ENCODE measurements around the gene METTL25B.

Gene METTL25B

GRCh38 chr1:156727926-156728598, at the start of gene METTL25B:
METTL25B (plus strand) TSS chr1:156728469; CDS start chr1:156729105, 636 bp downstream.
- peak; percentile 89 for DNase-seq (ENCODE audit: low spot score)

GRCh38 chr1:156680056-156680455, 48.2 kb upstream of the METTL25B start:
- DNase-seq (ENCODE audit: low spot score) = no peak

- no peak for DNase-seq (ENCODE audit: low spot score)
These were observed 46.9 kb upstream of the METTL25B start for GRCh38 chr1:156681196-156681960.

GRCh38 chr1:156682166-156682890, 45.9 kb upstream of the METTL25B start:
- DNase-seq (ENCODE audit: low spot score) = no peak

- DNase-seq (ENCODE audit: low spot score) = peak; percentile 53
These were observed 44.0 kb upstream of the METTL25B start for GRCh38 chr1:156684227-156684782.

- peak; percentile 91 for DNase-seq (ENCODE audit: low spot score)
These were observed 39.0 kb upstream of the METTL25B start for GRCh38 chr1:156689035-156689952.

GRCh38 chr1:156689953-156690674, 38.2 kb upstream of the METTL25B start:
- DNase-seq (ENCODE audit: low spot score) = no peak

- DNase-seq (ENCODE audit: low spot score) = no peak
These were observed 37.6 kb upstream of the METTL25B start for GRCh38 chr1:156690675-156691036.

- no peak for DNase-seq (ENCODE audit: low spot score)
These were observed 37.1 kb upstream of the METTL25B start for GRCh38 chr1:156691191-156691590.

- DNase-seq (ENCODE audit: low spot score) = peak; percentile 31
These were observed 36.4 kb upstream of the METTL25B start for GRCh38 chr1:156691665-156692440.

- no peak for DNase-seq (ENCODE audit: low spot score)
These were observed 35.8 kb upstream of the METTL25B start for GRCh38 chr1:156692441-156692924.

GRCh38 chr1:156692925-156693847, 35.1 kb upstream of the METTL25B start:
- DNase-seq (ENCODE audit: low spot score) = no peak

- DNase-seq (ENCODE audit: low spot score) = no peak
These were observed 34.2 kb upstream of the METTL25B start for GRCh38 chr1:156693848-156694689.

- DNase-seq (ENCODE audit: low spot score) = no peak
These were observed 33.6 kb upstream of the METTL25B start for GRCh38 chr1:156694690-156694962.

GRCh38 chr1:156696755-156697154, 31.5 kb upstream of the METTL25B start:
- DNase-seq (ENCODE audit: low spot score) = no peak

- DNase-seq (ENCODE audit: low spot score) = no peak
These were observed 30.8 kb upstream of the METTL25B start for GRCh38 chr1:156697481-156697880.

- no peak for DNase-seq (ENCODE audit: low spot score)
These were observed 29.3 kb upstream of the METTL25B start for GRCh38 chr1:156698995-156699394.

Measured in AG20443 (cell line).